ENCODE data around the gene SCARB1. TPM values are rescaled to one million over a fixed set of nuclear protein-coding genes. Genes with fewer than 3 reads are reported as not detected.
A peak's percentile ranks its signal among the peaks of the same experiment; 100 is the strongest.

Gene SCARB1
- total and polyA plus RNA-seq, 9 of the 15 experiments (the other 6 are each of a cell fraction or from before 2014, with no cell fraction given) = 0.56 to 157 (median 52.8) TPM

GRCh38 chr12:124898200-124898922, 34.7 kb upstream of the SCARB1 start (continued):
- no peak for TF ChIP-seq MAFF (IDR thresholded peaks at IDR 0.05; ENCODE audit: low read length)

- no peaks in the 10 kb centered on the region for H3K27me3 ChIP-seq (ENCODE audit: control insufficient read depth in 2 of 2, insufficient read depth in 2 of 2, low read length in 2 of 2)
- FAIRE-seq (no peak), DNase-seq (ENCODE audit: extremely low read depth in 1 of 4, low spot score in 3 of 4) (no peak), ATAC-seq (no peak)
- no peaks in the 10 kb centered on the region for H3K79me2 ChIP-seq (ENCODE audit: control insufficient read depth, insufficient read depth, low read length)
- ChIA-PET POLR2A (interaction anchor here (1.1 to 2.0 kb wide), 2 partner anchors 12 to 14 kb away, joined by 3 to 9 read pairs; no protein-coding TSS in a partner anchor), CTCF (ENCODE audit: low intra/inter-chr PET ratio) (no interaction called here)
- H3K4me3 ChIP-seq = no peak overlapping the region
- no peaks in the 10 kb centered on the region for H3K9me1 ChIP-seq (ENCODE audit: control insufficient read depth, insufficient read depth, low read length)
- WGBS (ENCODE audit: insufficient coverage, low coverage, missing lambda C conversion rate) = 34% methylated on average over 5 of the region's 5 CpGs
- H2AFZ ChIP-seq (ENCODE audit: low read depth, low read length) = 0 out of 2 replicates have a peak overlapping the region, but pooled peaks have one; percentile 15
- in situ Hi-C loops (cut with MboI) = no loop called here
- H3K27ac ChIP-seq (ENCODE audit: extremely low read depth, low read depth, low read length) = no peak overlapping the region
- no peaks in the 10 kb centered on the region for H4K20me1 ChIP-seq (replicated peaks; ENCODE audit: control insufficient read depth, insufficient read depth, low read length)
- H3K9ac ChIP-seq (ENCODE audit: insufficient read depth in 1 of 2, low read depth in 2 of 2, low read length in 2 of 2) = peak overlapping the region in 1 of 2 experiments; percentile 37; a peak in 1 of 4 replicates
- peaks cover 0 to 3% of the 10 kb centered on the region in 2 experiments; a peak in 2 of 5 replicates for H3K4me1 ChIP-seq (replicated peaks in 1 of 2; ENCODE audit: control insufficient read depth in 2 of 2, insufficient read depth in 2 of 2, low read length in 2 of 2)
- no TSS peak for BruUV-seq (replicated peaks)
- no peaks in the 10 kb centered on the region for H3K36me3 ChIP-seq (ENCODE audit: control insufficient read depth, insufficient read depth, low read length)
- no peaks in the 10 kb centered on the region for H3K9me3 ChIP-seq (replicated peaks; ENCODE audit: control insufficient read depth, insufficient read depth, low read depth, low read length)
- intact Hi-C loops (cut with micrococcal nuclease) = no loop called here
- H3K4me2 ChIP-seq (ENCODE audit: insufficient read depth, low read length) = no peak overlapping the region
- no peak for TF ChIP-seq TCF7 (IDR thresholded peaks at IDR 0.05; ENCODE audit: borderline replicate concordance)
- TF ChIP-seq RCOR1 (IDR thresholded peaks at IDR 0.05; ENCODE audit: borderline replicate concordance in 1 of 2, low read depth in 2 of 2, low read length in 2 of 2) = peak in 1 of 2 experiments; percentile 38; a peak in 1 of 4 replicates
- TF ChIP-seq TRIM28 (IDR thresholded peaks at IDR 0.05) = no peak
- 0 out of 2 replicates have a peak, but pooled peaks have one; percentile 67 for TF ChIP-seq PTBP1 (IDR thresholded peaks at IDR 0.05; ENCODE audit: low read depth, low read length)
- no peak for TF ChIP-seq CBX1 (IDR thresholded peaks at IDR 0.05; ENCODE audit: low read depth)
- peak; percentile 87 for TF ChIP-seq BCOR (IDR thresholded peaks at IDR 0.05)
- TF ChIP-seq HDAC2 (IDR thresholded peaks at IDR 0.05) = 0 out of 2 replicates have a peak, but pooled peaks have one; percentile 39
- no peak for TF ChIP-seq HBP1 (CRISPR knock-in tag; IDR thresholded peaks at IDR 0.05)
- TF ChIP-seq ZBTB8A (IDR thresholded peaks at IDR 0.05; ENCODE audit: partially characterized antibody) = no peak
- peak; percentile 77 for TF ChIP-seq ZNF143 (CRISPR knock-in tag; IDR thresholded peaks at IDR 0.05)
- TF ChIP-seq SMARCA5 (IDR thresholded peaks at IDR 0.05) = peak; percentile 80
- TF ChIP-seq MEIS2 (IDR thresholded peaks at IDR 0.05; ENCODE audit: partially characterized antibody) = no peak
- TF ChIP-seq MAZ (CRISPR knock-in tag; conservative IDR thresholded peaks at IDR 0.05 in 1 of 2, IDR thresholded peaks at IDR 0.05 in 1 of 2) = no peak
- no peak for TF ChIP-seq TFAP4 (CRISPR knock-in tag; IDR thresholded peaks at IDR 0.05; ENCODE audit: borderline replicate concordance)
- no peak for TF ChIP-seq ETS2 (tag; IDR thresholded peaks at IDR 0.05; ENCODE audit: borderline replicate concordance, poor library complexity, severe bottlenecking)
- no peak for TF ChIP-seq ARID3A (IDR thresholded peaks at IDR 0.05; ENCODE audit: borderline replicate concordance, low read depth, low read length)
Observed at GRCh38 chr12:124896461-124896860, 32.8 kb upstream of the SCARB1 start.
